Measurements from ENCODE around the gene C3orf33. TPM values are rescaled to one million over a fixed set of nuclear protein-coding genes. Genes with fewer than 3 reads are reported as not detected.
"Not testable (repeated sequence)": the region's sequence is repeated elsewhere in the genome, so short reads cannot be mapped to it uniquely, and the experiment has no call there.

C3orf33 gene
- total RNA-seq, 3 donors from 2014 or later = 3.0 to 6.3 (median 5.6) TPM

GRCh38 chr3:155847993-155848392, 41.9 kb upstream of the C3orf33 start:
- TF ChIP-seq CTCF (IDR thresholded peaks at IDR 0.05) (no peak), POLR2A (IDR thresholded peaks at IDR 0.05) (no peak), POLR2AphosphoS5 (IDR thresholded peaks at IDR 0.05) (no peak)
- intact Hi-C loops (cut with DNase I; ENCODE audit: low total_unique reads) = no loop called here
- DNase-seq (ENCODE audit: low spot score in 2 of 2) = no peak
- Histone ChIP-seq H3K27me3 (no peaks in the 10 kb centered on the region), H3K4me3 (no peak overlapping the region), H3K36me3 (no peaks in the 10 kb centered on the region), H3K9me3 (no peaks in the 10 kb centered on the region), H3K27ac (no peak overlapping the region), H3K4me1 (peaks cover 0 to 19% of the 10 kb centered on the region in 2 donors)

DNA sequence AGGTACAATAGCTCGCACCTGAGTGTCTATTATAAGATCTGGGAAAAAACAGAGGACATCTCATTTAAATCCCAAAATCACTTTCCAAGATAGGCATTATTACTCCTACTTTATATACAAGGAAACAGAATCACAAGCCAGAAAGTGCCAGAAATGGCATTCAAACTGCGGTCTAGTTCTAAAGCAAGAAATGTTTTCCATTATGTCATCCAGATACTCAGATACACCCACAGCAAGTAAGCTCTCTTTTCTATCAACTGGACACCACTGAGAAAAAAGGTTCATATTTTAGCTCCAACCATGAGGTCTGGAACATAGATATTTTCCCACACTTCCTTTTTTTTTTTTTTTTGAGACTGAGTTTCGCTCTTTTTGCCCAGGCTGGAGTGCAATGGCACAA, 40.0 kb upstream of the C3orf33 start:
- Histone ChIP-seq H3K27ac (no peak overlapping the region), H3K4me3 (no peak overlapping the region), H3K36me3 (no peaks in the 10 kb centered on the region), H3K4me1 (peaks cover 0 to 6% of the 10 kb centered on the region in 2 donors), H3K9me3 (no peaks in the 10 kb centered on the region), H3K27me3 (no peaks in the 10 kb centered on the region)
- DNase-seq (ENCODE audit: low spot score in 2 of 2) = no peak
- TF ChIP-seq POLR2A (IDR thresholded peaks at IDR 0.05) (no peak), CTCF (IDR thresholded peaks at IDR 0.05) (no peak), POLR2AphosphoS5 (IDR thresholded peaks at IDR 0.05) (no peak)
- intact Hi-C loops (cut with DNase I; ENCODE audit: low total_unique reads) = no loop called here

- Histone ChIP-seq H3K9me3 (no peaks in the 10 kb centered on the region), H3K36me3 (no peaks in the 10 kb centered on the region), H3K27me3 (no peaks in the 10 kb centered on the region), H3K4me3 (no peak overlapping the region), H3K4me1 (no peaks in the 10 kb centered on the region), H3K27ac (no peak overlapping the region)
- DNase-seq (ENCODE audit: low spot score in 2 of 2) = no peak
- TF ChIP-seq CTCF (IDR thresholded peaks at IDR 0.05) = no peak
- TF ChIP-seq POLR2A (IDR thresholded peaks at IDR 0.05) = no peak
- TF ChIP-seq POLR2AphosphoS5 (IDR thresholded peaks at IDR 0.05) = no peak
- intact Hi-C loops (cut with DNase I; ENCODE audit: low total_unique reads) = no loop called here
Observed at GRCh38 chr3:155843569-155843968, 37.5 kb upstream of the C3orf33 start.

DNA sequence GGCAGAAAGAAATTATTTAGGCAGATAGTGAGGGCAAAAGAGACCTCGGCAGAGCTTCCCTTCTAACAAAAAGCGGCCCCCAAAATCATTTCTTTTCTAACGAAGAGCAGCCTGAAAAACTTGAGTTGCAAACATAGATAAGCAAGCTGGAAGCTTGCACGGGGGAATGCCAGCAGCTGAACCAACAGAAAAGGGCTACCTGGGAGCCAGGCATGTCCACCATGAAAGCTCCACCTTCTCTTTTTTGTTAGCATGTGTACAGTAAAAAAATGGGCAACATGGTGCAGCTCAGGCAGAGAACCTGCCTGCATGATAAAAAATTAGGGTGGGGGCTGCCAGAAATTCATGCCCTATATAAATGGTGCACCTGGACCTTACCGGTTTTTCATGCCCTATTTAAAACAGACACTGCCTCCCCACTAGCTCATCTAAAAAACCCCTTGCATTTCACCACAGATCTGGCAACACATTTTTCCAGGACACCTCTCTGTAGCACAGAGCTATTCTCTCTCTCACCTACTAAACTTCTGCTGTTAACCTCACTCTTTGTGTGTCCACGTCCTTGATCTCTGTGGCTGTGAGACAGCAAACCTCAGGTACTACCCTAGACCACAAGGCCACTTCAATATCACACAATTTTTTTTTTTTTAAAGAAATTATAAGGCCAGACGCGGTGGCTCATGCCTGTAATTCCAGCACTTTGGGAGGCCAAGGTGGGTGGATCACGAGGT, 29.4 kb upstream of the C3orf33 start:
- Histone ChIP-seq H3K36me3 (no peaks in the 10 kb centered on the region), H3K9me3 (no peaks in the 10 kb centered on the region), H3K4me3 (no peak overlapping the region), H3K27me3 (no peaks in the 10 kb centered on the region), H3K4me1 (no peaks in the 10 kb centered on the region), H3K27ac (no peak overlapping the region)
- intact Hi-C loops (cut with DNase I; ENCODE audit: low total_unique reads) = no loop called here
- TF ChIP-seq CTCF (IDR thresholded peaks at IDR 0.05) (no peak), POLR2AphosphoS5 (IDR thresholded peaks at IDR 0.05) (no peak), POLR2A (IDR thresholded peaks at IDR 0.05) (no peak)
- DNase-seq (ENCODE audit: low spot score in 2 of 2) = no peak

GRCh38 chr3:155828490-155829098, 22.5 kb upstream of the C3orf33 start:
- H3K36me3 ChIP-seq; H3K4me1 ChIP-seq; intact Hi-C loops (cut with DNase I; ENCODE audit: low total_unique reads); H3K27ac ChIP-seq; DNase-seq (ENCODE audit: low spot score in 2 of 2); H3K4me3 ChIP-seq; H3K9me3 ChIP-seq; H3K27me3 ChIP-seq: not testable (repeated sequence)

Measured in breast epithelium (tissue), 4 donors.